Ascending aorta (tissue), 2 donors: ENCODE results near the gene SKI. TPM values are rescaled to one million over a fixed set of nuclear protein-coding genes. Genes with fewer than 3 reads are reported as not detected.

Experiments
- DNase-seq, 2 donors: peaks; one replicate each; pipeline ENCODE4 v3.0.0-alpha.2; 2019; ENCODE audit warnings: low spot score in 2 of 2
- H3K27ac ChIP-seq, 2 donors: fragments of 200-600 bp; sonication (generic); one replicate each; pipeline ENCODE4 v1.5.1; 2016 to 2017; ENCODE audit warnings: mild to moderate bottlenecking in 1 of 2
- H3K27me3 ChIP-seq: fragments of 200-600 bp; sonication (generic); one replicate; pipeline ENCODE4 v1.5.1; 2017
- H3K36me3 ChIP-seq, 2 donors: fragments of 200-600 bp; sonication (generic); one replicate each; pipeline ENCODE4 v1.5.1; 2016
- H3K4me1 ChIP-seq, 2 donors: fragments of 200-600 bp; sonication (generic); one replicate each; pipeline ENCODE4 v1.5.1; 2016 to 2017; ENCODE audit warnings: mild to moderate bottlenecking in 1 of 2
- H3K4me3 ChIP-seq, 2 donors: fragments of 200-600 bp; sonication (generic); one replicate each; pipeline ENCODE4 v1.5.1; 2016 to 2017; ENCODE audit warnings: mild to moderate bottlenecking in 1 of 2
- H3K9me3 ChIP-seq, 2 donors: fragments of 200-600 bp; sonication (generic); one replicate each; pipeline ENCODE4 v1.5.1; 2016
- CTCF ChIP-seq, 3 experiments: fragments of 200-600 bp in 2 of 3; fragments of 450-650 bp in 1 of 3; sonication (generic) in 2 of 3; IDR thresholded peaks; one replicate each; pipeline ENCODE4 v1.5.1; 2016 to 2019; ENCODE audit warnings: antibody characterized with exemption in 3 of 3, mild to moderate bottlenecking in 1 of 3, moderate library complexity in 1 of 3
- intact Hi-C: fragments of 100-400 bp; cut with DNase I; formaldehyde crosslinking; loops from one replicate; pipeline ENCODE4 v1.15.1; 2023
- total RNA-seq: library from RNA; depleted of rRNA; stranded (reverse); fragments of >200 nt; gene quantifications from one replicate; pipeline ENCODE4 v1.1.0, GENCODE V29; 2016

Gene SKI
- total RNA-seq, 1 donor from 2014 or later, result 139 TPM

DNA sequence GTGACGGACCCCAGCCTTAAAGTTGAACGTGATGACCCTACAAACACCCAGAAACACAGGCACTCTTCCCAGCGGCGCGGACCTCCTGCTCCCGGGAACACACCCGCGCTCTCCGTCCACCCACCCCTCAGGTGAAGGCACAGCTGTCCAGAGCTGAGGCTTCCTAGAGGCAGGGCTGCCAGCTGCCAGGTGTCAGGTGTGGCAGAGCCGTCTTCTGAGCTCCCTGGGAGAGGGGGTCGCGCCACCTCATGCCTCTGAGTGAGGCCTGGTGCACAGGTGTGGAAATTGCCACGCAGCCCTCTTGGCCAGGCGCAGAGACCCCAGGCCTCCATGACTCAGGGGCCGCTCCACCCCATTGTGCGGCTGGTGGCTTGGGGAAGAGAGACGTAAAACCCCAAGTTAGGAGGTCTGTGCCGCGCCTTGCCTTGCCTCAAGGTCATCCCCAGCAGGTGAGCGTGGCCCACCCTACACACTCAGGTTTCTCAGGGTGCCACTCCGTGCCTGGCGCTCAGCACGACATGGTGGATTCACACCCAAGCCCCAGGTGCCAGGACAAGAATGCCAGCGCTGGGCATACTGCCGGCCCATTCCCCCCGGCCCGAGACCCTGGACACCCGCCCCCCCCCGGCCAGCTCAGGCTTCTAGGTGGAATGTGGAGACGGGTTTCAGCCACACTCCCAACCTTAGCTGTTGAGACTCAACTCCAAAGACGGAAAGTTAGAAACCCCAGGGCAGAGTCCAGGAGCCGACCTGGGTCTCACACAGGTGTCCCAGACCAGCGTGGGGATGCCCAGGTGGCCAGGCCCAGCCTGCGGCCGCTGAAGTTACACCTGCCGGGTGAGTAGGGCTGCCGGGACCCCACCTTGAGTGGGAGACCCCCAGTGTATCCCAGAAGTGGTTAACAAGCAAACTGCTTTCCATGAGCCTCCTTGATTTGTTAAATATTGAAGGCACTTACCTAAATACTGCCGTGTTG, 42.0 kb upstream of the SKI start:
- no peak for TF ChIP-seq CTCF (IDR thresholded peaks at IDR 0.05)
- H3K27me3 ChIP-seq, result no peaks in the 10 kb centered on the region
- intact Hi-C loops, result loop anchor here (5.0 kb wide), 1 partner anchor 54 kb away; no protein-coding TSS in a partner anchor
- DNase-seq, result no peak
- H3K36me3 ChIP-seq, result peaks cover 4 to 28% of the 10 kb centered on the region in 2 donors
- H3K4me1 ChIP-seq, result peaks cover 10 to 13% of the 10 kb centered on the region in 2 donors
- no peak overlapping the region for H3K4me3 ChIP-seq
- no peaks in the 10 kb centered on the region for H3K9me3 ChIP-seq
- H3K27ac ChIP-seq, result no peak overlapping the region

- Histone ChIP-seq H3K4me1 (peaks cover 15 to 17% of the 10 kb centered on the region in 2 donors), H3K27me3 (no peaks in the 10 kb centered on the region), H3K36me3 (peaks cover 4 to 28% of the 10 kb centered on the region in 2 donors), H3K27ac (no peak overlapping the region), H3K9me3 (no peaks in the 10 kb centered on the region), H3K4me3 (no peak overlapping the region)
- TF ChIP-seq CTCF (IDR thresholded peaks at IDR 0.05), result no peak
- DNase-seq, result no peak
- intact Hi-C loops, result loop anchor here (5.0 kb wide), 1 partner anchor 55 kb away; no protein-coding TSS in a partner anchor
Observed at GRCh38 chr1:2186901-2187300, 41.2 kb upstream of the SKI start.

- intact Hi-C loops, result loop anchor here (5.0 kb wide), 1 partner anchor 55 kb away; no protein-coding TSS in a partner anchor
- TF ChIP-seq CTCF (IDR thresholded peaks at IDR 0.05), result no peak
- H3K27ac ChIP-seq, result no peak overlapping the region
Observed at GRCh38 chr1:2187619-2188018, 40.5 kb upstream of the SKI start.

GRCh38 chr1:2188336-2188735, 39.8 kb upstream of the SKI start:
- no peak for TF ChIP-seq CTCF (IDR thresholded peaks at IDR 0.05)
- intact Hi-C loops, result loop anchor here (5.0 kb wide), 1 partner anchor 56 kb away; no protein-coding TSS in a partner anchor
- H3K36me3 ChIP-seq, result peaks cover 4 to 25% of the 10 kb centered on the region in 2 donors
- H3K27me3 ChIP-seq, result no peaks in the 10 kb centered on the region
- H3K4me3 ChIP-seq, result no peak overlapping the region
- H3K27ac ChIP-seq, result no peak overlapping the region
- H3K4me1 ChIP-seq, result peaks cover 20 to 31% of the 10 kb centered on the region in 2 donors
- DNase-seq, result no peak
- no peaks in the 10 kb centered on the region for H3K9me3 ChIP-seq

More at GRCh38 chr1:2187619-2188018, 40.5 kb upstream of the SKI start:
- H3K36me3 ChIP-seq, result peaks cover 4 to 25% of the 10 kb centered on the region in 2 donors
- no peak for DNase-seq
- H3K4me3 ChIP-seq, result no peak overlapping the region
- H3K4me1 ChIP-seq, result peaks cover 20 to 24% of the 10 kb centered on the region in 2 donors
- H3K27me3 ChIP-seq, result no peaks in the 10 kb centered on the region
- H3K9me3 ChIP-seq, result no peaks in the 10 kb centered on the region

- Histone ChIP-seq H3K4me3 (peak overlapping the region; percentile 60 to 73), H3K27ac (peak overlapping the region; percentile 94 to 97), H3K36me3 (peaks cover 4 to 18% of the 10 kb centered on the region in 2 donors), H3K4me1 (peaks cover 26 to 38% of the 10 kb centered on the region in 2 donors), H3K9me3 (no peaks in the 10 kb centered on the region), H3K27me3 (no peaks in the 10 kb centered on the region)
- TF ChIP-seq CTCF (IDR thresholded peaks at IDR 0.05), result peak in 1 of 3 experiments; percentile 3
- intact Hi-C loops, result loop anchor here (5.0 kb wide), 3 partner anchors 57 to 398 kb away; partner anchors contain the start of genes PANK4 and PRXL2B
- DNase-seq, result peak; percentile 86 to 97
Observed at GRCh38 chr1:2189459-2190425, 38.4 kb upstream of the SKI start.
